ENCODE data around the gene HCK.

DNA sequence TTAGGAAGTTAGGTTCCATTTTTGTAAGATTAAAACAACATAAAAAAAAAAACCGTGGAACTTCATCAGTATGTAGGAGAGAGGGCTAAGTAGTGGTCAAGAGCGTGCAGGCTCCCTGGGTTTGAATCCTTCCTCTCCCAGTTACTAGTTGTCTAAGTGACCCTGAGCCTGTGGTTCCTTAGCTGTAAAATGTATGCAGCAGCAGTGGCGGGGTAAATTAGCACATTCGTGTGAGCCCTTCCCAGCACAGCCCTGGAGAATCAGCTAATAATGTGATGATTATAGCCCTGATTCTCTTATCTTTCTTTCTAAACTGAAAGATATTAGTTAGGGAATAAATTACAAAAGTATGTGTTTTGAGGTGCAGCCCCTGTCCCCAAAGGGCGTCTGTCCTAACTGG is 90.0 kb downstream of the HCK start:
- TF ChIP-seq, protein P1, sequence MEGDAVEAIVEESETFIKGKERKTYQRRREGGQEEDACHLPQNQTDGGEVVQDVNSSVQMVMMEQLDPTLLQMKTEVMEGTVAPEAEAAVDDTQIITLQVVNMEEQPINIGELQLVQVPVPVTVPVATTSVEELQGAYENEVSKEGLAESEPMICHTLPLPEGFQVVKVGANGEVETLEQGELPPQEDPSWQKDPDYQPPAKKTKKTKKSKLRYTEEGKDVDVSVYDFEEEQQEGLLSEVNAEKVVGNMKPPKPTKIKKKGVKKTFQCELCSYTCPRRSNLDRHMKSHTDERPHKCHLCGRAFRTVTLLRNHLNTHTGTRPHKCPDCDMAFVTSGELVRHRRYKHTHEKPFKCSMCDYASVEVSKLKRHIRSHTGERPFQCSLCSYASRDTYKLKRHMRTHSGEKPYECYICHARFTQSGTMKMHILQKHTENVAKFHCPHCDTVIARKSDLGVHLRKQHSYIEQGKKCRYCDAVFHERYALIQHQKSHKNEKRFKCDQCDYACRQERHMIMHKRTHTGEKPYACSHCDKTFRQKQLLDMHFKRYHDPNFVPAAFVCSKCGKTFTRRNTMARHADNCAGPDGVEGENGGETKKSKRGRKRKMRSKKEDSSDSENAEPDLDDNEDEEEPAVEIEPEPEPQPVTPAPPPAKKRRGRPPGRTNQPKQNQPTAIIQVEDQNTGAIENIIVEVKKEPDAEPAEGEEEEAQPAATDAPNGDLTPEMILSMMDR (conservative IDR thresholded peaks at IDR 0.05 in 1 of 2, IDR thresholded peaks at IDR 0.05 in 1 of 2; ENCODE audit: extremely low read depth in 1 of 2, insufficient read depth in 1 of 2, low read depth in 1 of 2, low read length in 2 of 2) = no peak
- TF ChIP-seq EZH2 (IDR thresholded peaks at IDR 0.05; ENCODE audit: borderline replicate concordance, low read length) = no peak

All from mammary epithelial cell (primary cell).